IMR-90 (cell line): Measurements from ENCODE around the gene SLC12A8. TPM values are rescaled to one million over a fixed set of nuclear protein-coding genes. Genes with fewer than 3 reads are reported as not detected.

Experiments used
- ATAC-seq: fragments of 200-7000 bp; cut with Tn5 transposase; 2 replicates; pipeline ENCODE4 v1.9.1; 2020; ENCODE audit warnings: low read depth, mild to moderate bottlenecking, moderate library complexity
- BruUV-seq: library from RNA; stranded (reverse); fragments of 400-500 nt; replicated peaks from 2 replicates; lab custom pipeline; 2021; lab: Mats Ljungman, UMichigan
- CTCF ChIA-PET: fragments of 300-600 bp; formaldehyde crosslinking; extraction: SDS; loops from one replicate; lab custom pipeline; 2021; ENCODE audit warnings: antibody characterized with exemption; lab: Yijun Ruan, JAX
- POLR2A ChIA-PET: fragments of 300-600 bp; sonication (Branson Sonifier 250); formaldehyde crosslinking; loops from one replicate; lab custom pipeline; 2022; ENCODE audit warnings: antibody characterized with exemption; ENCODE audit not compliant: unreplicated experiment; lab: Charles Lee
- DNase-seq: peaks from one replicate; pipeline ENCODE4 v3.0.0; 2013
- H2AFZ ChIP-seq: replicated peaks from 2 replicates; pipeline ENCODE3; 2013; ENCODE audit warnings: low read length, mild to moderate bottlenecking; ENCODE audit not compliant: poor library complexity
- H2AK5ac ChIP-seq: 2 replicates; pipeline ENCODE4 v1.6.1; 2013; ENCODE audit warnings: low read depth, low read length, inconsistent platforms
- H2AK9ac ChIP-seq: replicated peaks from 2 replicates; pipeline ENCODE3; 2013; ENCODE audit warnings: mild to moderate bottlenecking, low read depth, low read length, moderate library complexity; ENCODE audit not compliant: poor library complexity
- H2BK120ac ChIP-seq: 2 replicates; pipeline ENCODE4 v1.6.1; 2013; ENCODE audit warnings: low read depth, low read length, inconsistent platforms
- H2BK15ac ChIP-seq: 3 replicates; pipeline ENCODE4 v1.6.1; 2013; ENCODE audit warnings: low read depth, low read length, inconsistent platforms
- H2BK20ac ChIP-seq: 2 replicates; pipeline ENCODE4 v1.6.1; 2013; ENCODE audit warnings: low read depth, mild to moderate bottlenecking, inconsistent platforms, low read length, moderate library complexity
- H2BK5ac ChIP-seq: 2 replicates; pipeline ENCODE4 v1.6.1; 2013; ENCODE audit warnings: mild to moderate bottlenecking, low read depth, low read length, inconsistent platforms; ENCODE audit not compliant: poor library complexity, severe bottlenecking
- H3K14ac ChIP-seq: replicated peaks from 2 replicates; pipeline ENCODE4 v1.6.1; 2013; ENCODE audit warnings: low read depth, low read length, inconsistent platforms
- H3K18ac ChIP-seq: 2 replicates; pipeline ENCODE4 v1.6.1; 2013; ENCODE audit warnings: low read depth, low read length, control low read depth
- H3K23ac ChIP-seq: 2 replicates; pipeline ENCODE4 v1.6.1; 2013; ENCODE audit warnings: low read depth, low read length, inconsistent platforms
- H3K27ac ChIP-seq: 2 replicates; pipeline ENCODE4 v1.5.1; 2013; ENCODE audit warnings: mild to moderate bottlenecking, control low read depth, low read length; ENCODE audit not compliant: insufficient read depth
- H3K27me3 ChIP-seq: 2 replicates; pipeline ENCODE4 v1.6.1; 2013; ENCODE audit warnings: low read length; ENCODE audit not compliant: control insufficient read depth, insufficient read depth
- H3K36me3 ChIP-seq: 2 replicates; pipeline ENCODE4 v1.6.1; 2013; ENCODE audit warnings: low read length, mixed read lengths; ENCODE audit not compliant: control insufficient read depth, insufficient read depth
- H3K4ac ChIP-seq: 2 replicates; pipeline ENCODE4 v1.6.1; 2013; ENCODE audit warnings: low read depth, low read length, inconsistent platforms
- H3K4me1 ChIP-seq: 2 replicates; pipeline ENCODE4 v1.6.1; 2013; ENCODE audit warnings: low read length, mixed read lengths; ENCODE audit not compliant: control insufficient read depth, insufficient read depth
- H3K4me2 ChIP-seq: 2 replicates; pipeline ENCODE4 v1.6.1; 2013; ENCODE audit warnings: low read depth, mild to moderate bottlenecking, control low read depth, low read length, moderate library complexity
- H3K4me3 ChIP-seq: 2 replicates; pipeline ENCODE4 v1.5.1; 2013; ENCODE audit warnings: low read depth, mild to moderate bottlenecking, control low read depth, low read length, moderate library complexity; ENCODE audit not compliant: insufficient read depth
- H3K56ac ChIP-seq: 2 replicates; pipeline ENCODE4 v1.6.1; 2013; ENCODE audit warnings: low read length, inconsistent platforms; ENCODE audit not compliant: insufficient read depth; ENCODE audit errors: extremely low read depth
- H3K79me1 ChIP-seq, 2 experiments: 2 replicates each; pipeline ENCODE4 v1.6.1; 2013; ENCODE audit warnings: low read length in 2 of 2, inconsistent platforms in 1 of 2, low read depth in 1 of 2
- H3K9ac ChIP-seq: 2 replicates; pipeline ENCODE4 v1.6.1; 2013; ENCODE audit warnings: low read depth, low read length, control low read depth
- H3K9me1 ChIP-seq: 2 replicates; pipeline ENCODE4 v1.6.1; 2013; ENCODE audit warnings: low read length, inconsistent platforms; ENCODE audit not compliant: insufficient read depth
- H3K9me3 ChIP-seq: 2 replicates; pipeline ENCODE4 v1.6.1; 2013; ENCODE audit warnings: low read length; ENCODE audit not compliant: control insufficient read depth, insufficient read depth
- H4K20me1 ChIP-seq: 2 replicates; pipeline ENCODE4 v1.6.1; 2013; ENCODE audit warnings: low read length, inconsistent platforms; ENCODE audit not compliant: insufficient read depth
- H4K5ac ChIP-seq: 2 replicates; pipeline ENCODE4 v1.6.1; 2013; ENCODE audit warnings: mild to moderate bottlenecking, low read depth, low read length, control low read depth
- H4K8ac ChIP-seq, 2 experiments: 2 replicates each; pipeline ENCODE4 v1.6.1; 2013; ENCODE audit warnings: low read depth in 2 of 2, low read length in 2 of 2, control low read depth in 1 of 2, inconsistent platforms in 1 of 2
- H4K91ac ChIP-seq: 2 replicates; pipeline ENCODE4 v1.6.1; 2013; ENCODE audit warnings: low read depth, low read length, inconsistent platforms; ENCODE audit not compliant: insufficient read depth
- BHLHE40 ChIP-seq: fragments of 150-350 bp; IDR thresholded peaks from 2 replicates; pipeline ENCODE4 v1.6.1; 2016; ENCODE audit warnings: mild to moderate bottlenecking, low read depth, low read length
- CTCF ChIP-seq: conservative IDR thresholded peaks from 2 replicates; pipeline ENCODE4 v1.5.1; 2012; ENCODE audit warnings: mild to moderate bottlenecking, low read depth, low read length, improper control_type of control experiment
- ELK1 ChIP-seq: fragments of 150-350 bp; IDR thresholded peaks from 2 replicates; pipeline ENCODE4 v1.6.1; 2016; ENCODE audit warnings: low read depth, mild to moderate bottlenecking, low read length, moderate library complexity, borderline replicate concordance
- MAFK ChIP-seq: IDR thresholded peaks from 2 replicates; pipeline ENCODE4 v1.6.1; 2012; ENCODE audit warnings: low read depth, low read length, improper control_type of control experiment
- MAZ ChIP-seq: IDR thresholded peaks from 2 replicates; pipeline ENCODE4 v1.6.1; 2012; ENCODE audit warnings: low read depth, mild to moderate bottlenecking, low read length, improper control_type of control experiment, moderate library complexity, borderline replicate concordance
- MXI1 ChIP-seq: IDR thresholded peaks from 2 replicates; pipeline ENCODE4 v1.6.1; 2012; ENCODE audit warnings: low read depth, mild to moderate bottlenecking, low read length, moderate library complexity, borderline replicate concordance
- NFE2L2 ChIP-seq: fragments of 150-350 bp; IDR thresholded peaks from 2 replicates; pipeline ENCODE4 v1.6.1; 2016; ENCODE audit warnings: low read depth, mild to moderate bottlenecking, low read length
- POLR2A ChIP-seq: IDR thresholded peaks from 2 replicates; pipeline ENCODE4 v1.6.1; 2012; ENCODE audit warnings: mild to moderate bottlenecking, low read depth, low read length
- RAD21 ChIP-seq: IDR thresholded peaks from 2 replicates; pipeline ENCODE4 v1.6.1; 2012; ENCODE audit warnings: low read length, improper control_type of control experiment
- RCOR1 ChIP-seq: IDR thresholded peaks from 2 replicates; pipeline ENCODE4 v1.6.1; 2012; ENCODE audit warnings: mild to moderate bottlenecking, low read length, improper control_type of control experiment; ENCODE audit not compliant: insufficient replicate concordance
- RFX5 ChIP-seq: IDR thresholded peaks from 2 replicates; pipeline ENCODE4 v1.8.0; 2012; ENCODE audit warnings: low read depth, mild to moderate bottlenecking, low read length, moderate library complexity
- SMC3 ChIP-seq: fragments of 150-350 bp; IDR thresholded peaks from 2 replicates; pipeline ENCODE4 v1.6.1; 2016; ENCODE audit warnings: low read depth, mild to moderate bottlenecking, antibody characterized with exemption, low read length, moderate library complexity
- USF2 ChIP-seq: fragments of 150-350 bp; IDR thresholded peaks from 2 replicates; pipeline ENCODE4 v1.6.1; 2017; ENCODE audit warnings: mild to moderate bottlenecking, antibody characterized with exemption, low read length, low read depth
- WGBS, 2 experiments: methylation state at CpG; one replicate each; pipeline versions ENCODE4 v1.1.5 to v1.1.7; 2013; ENCODE audit warnings: missing lambda C conversion rate in 2 of 2; ENCODE audit not compliant: insufficient read length in 1 of 2; ENCODE audit errors: extremely low coverage in 2 of 2; 5-methylcytosine and 5-hydroxymethylcytosine counted together
- dilution Hi-C: fragments of 300-500 bp; cut with HindIII; formaldehyde crosslinking; loops from one replicate; pipeline ENCODE4 v1.14.3; 2018; ENCODE audit warnings: low sequenced_read_pairs; ENCODE audit not compliant: unreplicated experiment
- in situ Hi-C: fragments of 300-500 bp; cut with MboI; formaldehyde crosslinking; loops from 3 replicates; pipeline ENCODE4 v1.14.3; 2019; ENCODE audit warnings: low sequenced_read_pairs, inconsistent platforms, mixed read lengths
- intact Hi-C: fragments of 100-400 bp; cut with micrococcal nuclease; formaldehyde crosslinking; loops from 2 replicates; pipeline ENCODE4 v1.10.0; 2022
- polyA plus RNA-seq, 3 experiments: library from polyadenylated mRNA; depleted of rRNA; stranded (reverse); fragments of >200 nt; gene quantifications; 2 replicates each; pipeline ENCODE4 v1.2.3, GENCODE V29; 2012; ENCODE audit warnings: low replicate concordance in 1 of 3
- total RNA-seq: library from RNA; depleted of rRNA; stranded (reverse); fragments of >200 nt; gene quantifications from 2 replicates; pipeline ENCODE4 v1.2.3, GENCODE V29; 2012

Gene SLC12A8
- total and polyA plus RNA-seq, 2 of the 4 experiments (the other 2 are of a cell fraction), result 2.2 to 4.3 TPM

- Histone ChIP-seq H2BK120ac (peak overlapping the region; percentile 74), H2BK20ac (peak overlapping the region; percentile 27), H3K4ac (peak overlapping the region; percentile 44), H3K4me1 (peaks cover 21% of the 10 kb centered on the region), H2BK15ac (peak overlapping the region; percentile 52; the same call in 2 of the 3 replicates), H3K14ac (peak overlapping the region; percentile 34), H3K56ac (no peak overlapping the region), H4K20me1 (no peaks in the 10 kb centered on the region), H2AK5ac (peak overlapping the region; percentile 74; the same call in 1 of the 2 replicates), H4K91ac (peak overlapping the region; percentile 72), H3K4me2 (no peak overlapping the region), H3K9ac (no peak overlapping the region), H2AFZ (peak overlapping the region; percentile 59), H3K18ac (peak overlapping the region; percentile 55; the same call in 1 of the 2 replicates), H3K79me1 (no peaks in the 10 kb centered on the region; a peak in 1 of 4 replicates), H3K23ac (0 out of 2 replicates have a peak overlapping the region, but pooled peaks have one; percentile 1), H2AK9ac (no peak overlapping the region), H3K9me3 (no peaks in the 10 kb centered on the region), H3K27me3 (no peaks in the 10 kb centered on the region), H2BK5ac (no peak overlapping the region), H3K4me3 (no peak overlapping the region), H4K8ac (peak overlapping the region; percentile 13 to 26; a peak in 3 of 4 replicates), H3K36me3 (no peaks in the 10 kb centered on the region), H3K27ac (no peak overlapping the region), H4K5ac (0 out of 2 replicates have a peak overlapping the region, but pooled peaks have one; percentile 66), H3K9me1 (peaks cover 13% of the 10 kb centered on the region; the same call in 1 of the 2 replicates)
- dilution Hi-C loops, result no loop called here
- ChIA-PET CTCF (no interaction called here), POLR2A (interaction anchor here (0.6 kb wide), 1 partner anchor 1225 kb away, joined by 3 read pairs; no protein-coding TSS in a partner anchor)
- ATAC-seq (peak; percentile 48), DNase-seq (peak; percentile 61)
- intact Hi-C loops, result no loop called here
- in situ Hi-C loops, result no loop called here
- BruUV-seq, result no TSS peak
- WGBS, 2 experiments, result 80% methylated on average over 1 of the region's 10 CpGs; no CpG with 5 or more reads in 1 of the 2 experiments
- TF ChIP-seq NFE2L2 (no peak), CTCF (no peak), RAD21 (no peak), SMC3 (no peak), RFX5 (no peak), MXI1 (no peak), RCOR1 (no peak), BHLHE40 (no peak), USF2 (no peak), MAZ (no peak), POLR2A (no peak), ELK1 (no peak), MAFK (no peak)
Measured at GRCh38 chr3:125123451-125124305, 88.9 kb downstream of the SLC12A8 start.
